DMS79 (cell line): Measurements from ENCODE around the gene CD6.

Experiments
- DNase-seq: peaks from one replicate; lab custom pipeline; 2025; lab: John Stamatoyannopoulos, UW

CD6 gene

DNA sequence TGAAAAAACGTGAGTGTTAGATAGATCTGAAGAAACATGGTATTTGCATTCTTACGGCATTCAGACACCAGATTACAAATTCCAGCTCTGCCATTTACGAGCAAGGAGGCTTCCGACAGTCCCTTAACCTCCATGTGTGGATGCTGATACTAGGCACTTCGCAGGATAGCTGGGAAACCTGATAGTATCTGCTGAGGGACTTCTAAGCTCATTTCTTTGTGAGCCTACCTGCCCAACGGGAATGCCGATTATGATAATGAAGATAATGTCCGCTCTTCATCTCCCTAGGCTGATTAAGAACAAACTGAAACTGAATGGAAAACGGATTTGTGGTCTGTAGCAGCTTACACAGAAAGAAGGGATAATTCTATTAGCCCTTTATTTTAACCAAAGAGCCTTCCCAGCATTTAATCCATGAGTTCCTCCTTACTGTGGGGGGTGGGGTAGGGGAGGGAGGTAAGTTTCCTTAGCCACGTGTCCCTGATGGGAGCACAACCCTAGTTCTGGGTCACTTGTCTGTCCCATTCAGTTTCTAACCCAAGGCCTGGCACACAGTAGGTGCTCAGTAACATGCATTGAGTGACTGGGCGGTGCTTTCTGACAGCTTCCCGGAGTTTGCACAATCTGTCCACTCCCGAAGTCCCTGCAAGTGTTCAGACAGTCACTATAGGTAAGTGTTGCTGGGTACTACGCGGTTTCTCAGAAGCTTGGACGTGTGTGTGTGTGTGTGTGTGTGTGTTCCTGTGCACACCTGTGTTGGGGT lies 39.2 kb downstream of the CD6 start:
- no peak for DNase-seq

DNA sequence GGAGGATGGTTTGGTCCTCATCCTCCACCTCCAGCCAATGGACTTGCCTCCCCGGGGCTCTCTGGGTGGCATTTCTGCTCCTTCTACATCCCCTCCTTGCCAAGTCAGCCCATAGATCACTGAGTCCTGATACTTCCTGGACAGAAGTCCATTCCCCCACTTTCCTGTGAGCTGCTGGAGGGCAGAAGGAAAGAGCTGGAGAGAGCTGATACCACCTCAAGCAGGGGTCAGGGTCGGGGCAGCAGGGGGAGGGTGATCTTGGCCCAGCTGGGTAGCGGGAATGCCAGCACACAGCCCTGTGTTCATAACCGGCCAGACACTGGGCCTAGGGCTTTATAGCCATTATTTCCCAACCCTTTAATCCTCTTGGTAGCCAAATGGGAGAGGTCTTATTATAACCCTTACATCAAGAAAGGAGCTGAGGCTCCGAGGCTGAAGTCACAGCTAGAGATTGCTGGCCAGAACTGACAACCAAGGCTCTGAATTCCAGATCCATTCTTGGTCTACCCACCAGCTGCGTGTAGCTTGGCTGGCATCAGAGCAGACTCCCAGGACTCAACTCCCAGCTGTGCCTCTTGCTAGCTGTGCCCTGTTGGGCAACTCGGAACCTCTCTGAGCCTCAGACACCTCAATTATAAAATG lies 39.9 kb downstream of the CD6 start:
- no peak for DNase-seq

DNA sequence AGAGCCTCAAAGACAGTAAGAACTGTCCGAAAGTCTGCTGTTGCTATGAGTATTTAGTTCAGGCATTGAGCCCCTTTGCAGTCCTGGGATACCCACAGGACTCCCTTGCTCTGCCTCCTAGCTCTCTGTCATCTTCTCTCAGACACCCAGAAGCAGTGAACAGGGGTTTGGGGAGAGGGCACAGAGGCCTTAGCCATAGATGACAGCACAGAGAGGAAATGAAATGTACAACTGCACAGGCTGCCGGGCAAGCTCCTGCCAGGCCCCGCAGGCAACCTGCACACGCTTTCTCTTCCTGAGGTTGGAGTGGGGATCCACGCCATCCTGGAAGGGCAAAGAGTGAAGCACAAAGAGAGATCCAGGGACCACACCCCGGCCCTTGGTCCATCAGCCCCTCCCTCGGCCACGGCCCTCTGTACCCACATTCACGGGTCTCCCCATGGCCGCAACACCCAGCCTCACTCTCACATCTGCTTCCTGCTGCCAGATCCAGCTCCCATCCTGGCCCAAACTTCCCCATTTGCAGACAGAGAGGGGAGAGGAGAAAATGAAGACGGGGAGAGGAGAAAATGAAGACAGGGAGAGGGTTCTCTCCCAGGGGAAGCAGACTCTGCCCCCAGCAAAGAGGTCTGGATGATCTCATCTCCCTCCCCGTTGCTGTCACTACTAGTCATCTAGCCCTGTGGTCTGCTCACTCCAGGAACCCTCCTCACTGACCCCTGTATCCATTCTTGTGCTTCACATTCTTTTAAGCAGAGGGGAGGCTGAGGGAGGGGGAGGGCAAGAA lies 40.7 kb downstream of the CD6 start:
- no peak for DNase-seq

DNA sequence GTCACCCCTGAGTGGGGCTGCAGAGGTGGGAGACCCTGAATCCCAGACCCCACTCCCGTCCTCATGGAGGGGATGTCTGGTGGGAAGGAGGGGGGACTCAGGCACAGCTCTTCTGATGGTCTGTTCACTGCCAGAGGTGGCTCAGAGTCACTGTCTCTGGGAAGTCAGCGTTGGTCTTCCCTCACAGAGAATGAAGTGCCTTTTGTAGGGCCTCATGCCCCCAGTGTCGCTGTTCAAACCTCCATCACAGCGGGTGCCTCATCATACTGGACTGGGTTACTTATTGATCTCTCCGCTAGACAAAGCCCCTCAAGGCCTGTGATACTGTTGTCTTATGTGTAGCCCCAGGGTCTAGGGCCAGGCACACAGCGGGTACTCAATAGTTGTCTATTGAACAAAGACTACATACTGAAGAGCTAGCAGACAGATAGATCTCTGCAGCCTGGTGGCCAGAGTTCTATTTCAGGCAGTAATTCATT lies 41.3 kb downstream of the CD6 start:
- no peak for DNase-seq

GRCh38 chr11:61018059-61018458 lies 46.6 kb downstream of the CD6 start:
- DNase-seq, result no peak

DNA sequence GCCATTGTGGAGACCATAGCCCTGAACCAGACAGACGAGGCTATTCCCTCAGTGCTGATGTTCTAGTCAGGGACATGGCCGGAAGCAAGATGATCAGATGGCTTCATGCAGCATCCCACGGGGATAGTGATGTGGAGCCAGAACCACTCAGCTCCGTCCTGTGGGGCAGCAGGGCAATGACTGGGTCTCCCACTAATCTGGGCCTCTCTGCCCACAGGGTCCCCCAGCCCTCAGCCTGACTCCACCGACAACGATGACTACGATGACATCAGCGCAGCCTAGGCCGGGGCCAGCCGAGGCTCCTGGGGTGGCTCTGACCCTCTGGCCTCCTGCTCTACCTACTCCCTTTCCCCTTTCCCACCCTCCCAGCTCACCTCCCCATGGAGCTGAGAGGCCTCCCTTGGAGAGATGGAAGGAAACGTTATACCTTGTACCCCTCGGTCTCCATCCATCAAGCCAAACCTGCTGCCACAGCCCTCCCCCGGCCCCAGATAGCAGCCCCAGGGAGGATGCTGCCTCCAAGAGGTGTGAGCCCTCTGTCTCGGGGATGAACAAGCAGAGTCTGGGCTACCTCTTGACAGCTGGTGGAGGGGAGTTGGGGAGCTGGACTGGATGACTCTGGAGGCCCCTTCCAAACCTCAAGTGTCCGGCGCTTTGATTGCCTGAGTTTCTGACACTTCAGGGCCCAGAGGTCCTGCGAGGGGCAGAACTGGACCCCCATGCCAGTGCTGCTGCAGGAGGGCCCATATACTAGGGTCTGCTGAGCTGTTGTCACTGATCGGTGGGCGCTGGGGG lies 47.8 kb downstream of the CD6 start:
- no peak for DNase-seq

DNA sequence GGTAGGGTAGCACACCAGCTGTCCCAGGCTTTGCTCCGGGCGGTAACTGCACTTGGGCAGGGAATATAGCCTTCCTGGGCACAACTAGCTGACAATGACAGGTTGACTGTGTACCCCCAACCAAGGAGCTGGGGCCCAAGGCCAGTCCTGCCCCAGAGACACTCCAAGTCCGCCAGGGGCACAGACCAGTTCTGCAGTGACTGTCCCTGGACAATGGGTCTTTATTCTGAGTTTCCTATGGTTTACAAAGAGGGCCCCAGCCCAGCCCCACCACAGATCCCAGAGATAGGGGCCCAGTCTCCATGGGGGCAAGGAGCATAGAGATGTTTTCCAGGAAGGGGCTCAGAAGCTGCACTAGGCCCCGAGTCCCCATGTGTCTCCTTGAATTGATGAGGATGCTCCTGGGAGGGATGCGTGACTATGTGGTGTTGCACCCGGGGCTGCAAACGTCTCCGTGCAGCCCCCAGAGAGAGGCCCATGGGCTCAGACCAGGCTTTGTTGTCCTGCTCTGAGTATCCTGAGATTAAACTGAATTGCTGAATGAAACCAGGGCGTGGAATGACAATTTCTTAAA lies 48.4 kb downstream of the CD6 start:
- DNase-seq, result no peak

DNA sequence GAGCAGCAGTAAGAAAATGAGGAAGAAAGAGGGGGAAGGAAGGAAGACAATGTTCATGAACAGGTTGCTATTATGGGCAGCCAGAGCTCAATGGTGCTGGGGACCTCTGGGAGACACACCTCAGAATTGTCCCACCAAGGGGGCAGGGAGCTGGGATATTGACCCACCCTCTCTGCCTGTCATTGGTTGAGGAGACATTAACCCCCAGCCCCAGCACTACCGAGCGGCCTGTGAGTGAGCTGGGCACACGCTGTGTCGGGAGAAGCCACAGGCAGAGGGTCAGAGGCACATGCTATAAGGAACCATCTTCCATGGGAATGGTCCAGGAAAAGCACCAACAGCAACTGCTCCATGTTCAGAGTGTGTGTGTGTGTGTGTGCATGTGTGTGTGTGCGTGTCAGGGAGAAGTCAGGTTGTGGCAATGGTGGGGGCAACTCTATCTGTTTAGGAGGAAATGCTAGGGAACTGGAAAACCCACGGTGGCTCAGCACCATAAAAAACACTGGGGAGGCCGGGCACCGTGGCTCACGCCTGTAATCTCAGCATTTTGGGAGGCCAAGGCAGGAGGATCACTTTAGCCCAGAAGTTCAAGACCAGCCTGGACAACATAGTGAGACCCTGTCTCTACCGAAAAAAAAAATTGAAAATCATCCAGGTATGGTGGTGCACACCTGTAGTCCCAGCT lies 49.2 kb downstream of the CD6 start:
- DNase-seq, result no peak

GRCh38 chr11:61021661-61022212 lies 50.3 kb downstream of the CD6 start:
- DNase-seq, result no peak

GRCh38 chr11:61022311-61023085 lies 51.0 kb downstream of the CD6 start:
- DNase-seq, result peak; percentile 11

- peak; percentile 66 for DNase-seq
These were observed 51.8 kb downstream of the CD6 start for GRCh38 chr11:61023086-61023965.

GRCh38 chr11:61023966-61024295 lies 52.5 kb downstream of the CD6 start:
- no peak for DNase-seq

GRCh38 chr11:61024938-61025820 lies 53.7 kb downstream of the CD6 start:
- no peak for DNase-seq

DNA sequence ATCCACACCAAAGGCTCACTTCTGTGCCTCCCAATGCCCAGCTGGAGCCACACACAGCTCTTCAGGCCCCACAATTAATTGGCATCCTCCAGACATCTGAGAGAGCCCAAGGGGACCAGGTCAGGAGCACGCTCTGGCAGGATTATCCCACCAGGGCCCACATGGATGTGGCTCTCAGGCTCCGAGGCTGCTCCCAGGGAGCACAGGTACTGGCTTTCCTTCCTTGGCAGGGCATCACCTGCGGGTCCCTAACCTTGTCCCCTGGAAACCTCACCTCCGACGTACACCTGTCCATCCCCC lies 54.3 kb downstream of the CD6 start:
- DNase-seq, result no peak

DNA sequence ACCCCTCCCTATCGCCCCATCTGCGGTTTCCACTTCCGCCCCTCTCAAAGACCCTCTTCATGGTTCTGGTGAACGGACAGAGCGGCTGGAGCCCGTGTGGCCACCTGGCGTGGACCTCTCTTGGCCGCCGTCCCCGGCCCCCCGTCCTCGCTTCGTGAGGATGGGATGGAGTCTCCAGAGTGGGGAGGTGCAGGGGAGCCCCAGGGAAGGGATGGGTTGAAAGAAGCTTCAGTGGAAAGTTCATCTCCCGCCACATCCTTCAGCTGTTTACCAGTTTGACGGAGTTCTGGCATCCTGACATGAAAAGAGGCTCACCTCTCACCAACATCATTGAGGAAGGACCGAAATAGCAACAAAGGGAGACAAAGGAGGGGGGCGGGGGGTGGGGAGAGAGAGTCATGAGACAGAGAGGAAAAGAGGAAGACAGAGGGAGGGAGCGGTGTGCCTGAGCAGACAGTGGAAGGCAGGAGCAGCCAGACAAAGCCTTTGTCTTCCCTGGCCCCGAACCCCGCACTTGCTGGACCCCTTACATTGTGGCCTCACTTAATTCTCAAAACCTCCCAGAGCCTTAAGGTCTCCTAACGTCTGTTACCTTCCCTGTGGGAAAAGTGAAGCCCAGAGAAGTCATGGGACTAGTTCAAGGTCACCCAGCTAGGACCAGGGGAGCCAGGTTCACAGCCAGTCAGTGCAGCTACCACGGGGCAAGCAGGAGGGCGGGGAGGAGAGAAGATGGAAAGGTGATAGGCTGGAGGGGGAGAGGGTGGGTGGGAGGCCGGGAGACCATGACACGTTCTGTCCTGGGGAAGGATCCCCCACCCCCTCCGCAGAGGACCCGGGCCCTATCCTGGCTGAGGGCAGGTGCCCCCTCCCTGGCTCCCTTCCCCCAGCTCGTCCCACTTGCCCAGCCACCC lies 54.9 kb downstream of the CD6 start:
- no peak for DNase-seq

- no peak for DNase-seq
These were observed 55.8 kb downstream of the CD6 start for GRCh38 chr11:61027141-61027840.
